Coronary artery (tissue), 2 donors: Measurements from ENCODE around the gene SOAT1.
A peak's percentile ranks its signal among the peaks of the same experiment; 100 is the strongest.
"Not testable (repeated sequence)": the region's sequence is repeated elsewhere in the genome, so short reads cannot be mapped to it uniquely, and the experiment has no call there.

Experiments
- DNase-seq: peaks from one replicate; pipeline ENCODE4 v3.0.0-alpha.2; 2017; ENCODE audit warnings: low spot score
- H3K27ac ChIP-seq, 2 donors: fragments of 200-600 bp; sonication (generic); one replicate each; pipeline ENCODE4 v1.5.1; 2016 to 2019
- H3K4me3 ChIP-seq: fragments of 200-600 bp; sonication (generic); 2 replicates; pipeline ENCODE4 v1.5.1; 2016; ENCODE audit warnings: mild to moderate bottlenecking, moderate library complexity
- CTCF ChIP-seq: fragments of 200-600 bp; sonication (generic); IDR thresholded peaks from one replicate; pipeline ENCODE4 v1.5.1; 2019; ENCODE audit warnings: antibody characterized with exemption

SOAT1 gene

GRCh38 chr1:179351281-179351680 lies 57.7 kb downstream of the SOAT1 start:
- Histone ChIP-seq H3K4me3 (no peak overlapping the region), H3K27ac (no peak overlapping the region)
- no peak for DNase-seq
- TF ChIP-seq CTCF, result no peak

GRCh38 chr1:179352236-179352635 lies 58.6 kb downstream of the SOAT1 start:
- no peak for TF ChIP-seq CTCF
- Histone ChIP-seq H3K27ac (no peak overlapping the region), H3K4me3 (no peak overlapping the region)
- DNase-seq, result no peak

- DNase-seq, result no peak
- Histone ChIP-seq H3K4me3 (peak overlapping the region; percentile 9), H3K27ac (peak overlapping the region in 1 of 2 donors; percentile 64)
- no peak for TF ChIP-seq CTCF
Measured at GRCh38 chr1:179353546-179353945, 59.9 kb downstream of the SOAT1 start.

DNA sequence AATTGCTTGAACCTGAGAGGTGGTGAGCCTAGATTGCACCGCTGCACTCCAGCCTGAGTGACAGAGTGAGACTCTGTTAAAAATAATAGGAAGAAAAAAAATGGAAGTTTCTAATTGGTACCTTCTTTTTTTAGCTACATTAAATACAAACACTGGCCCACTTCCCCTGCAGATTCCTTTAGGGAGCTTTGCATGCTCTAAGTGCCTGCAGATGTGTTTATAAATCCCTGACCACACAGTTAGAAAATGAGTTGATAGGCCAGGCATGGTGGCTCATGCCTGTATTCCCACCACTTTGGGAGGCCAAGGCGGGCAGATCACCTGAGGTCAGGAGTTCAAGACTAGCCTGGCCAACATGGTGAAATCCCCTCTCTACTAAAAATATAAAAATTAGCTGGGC lies 68.0 kb downstream of the SOAT1 start:
- DNase-seq, H3K27ac ChIP-seq, H3K4me3 ChIP-seq: not testable (repeated sequence)

DNA sequence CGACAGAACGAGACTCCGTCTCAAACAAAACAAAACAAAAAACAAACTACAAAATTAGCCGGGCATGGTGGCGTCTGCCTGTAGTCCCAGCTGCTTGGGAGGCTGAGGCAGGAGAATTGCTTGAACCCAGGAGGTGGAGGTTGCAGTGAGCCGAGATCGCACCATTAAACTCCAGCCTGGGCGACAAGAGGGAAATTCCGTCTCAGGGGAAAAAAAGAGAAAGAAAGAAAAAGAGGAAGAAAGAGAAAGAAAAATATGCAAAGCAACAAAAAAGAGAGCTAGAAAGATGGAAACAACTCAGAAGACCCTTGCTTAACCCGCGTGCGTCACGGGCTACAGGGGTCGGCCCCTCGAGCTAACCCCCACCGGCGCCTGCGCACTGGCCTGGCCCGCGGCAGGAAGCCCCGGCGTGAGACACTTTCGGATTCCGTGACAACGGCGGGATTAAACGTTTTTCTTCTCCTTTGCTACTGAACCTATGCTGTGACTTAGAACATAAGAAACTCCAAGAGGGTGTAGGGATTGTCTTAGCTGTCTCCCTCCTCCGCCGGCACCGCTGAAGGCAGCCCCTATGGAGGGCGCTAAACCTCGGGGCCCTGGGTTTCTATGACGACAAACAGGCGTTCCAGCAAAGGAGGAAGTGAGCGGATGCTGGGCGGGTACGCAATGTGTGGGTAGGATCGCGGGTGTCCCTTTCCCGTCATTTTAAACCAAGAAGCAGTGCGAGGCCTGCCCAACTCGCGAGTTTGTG lies 71.9 kb downstream of the SOAT1 start, which contains the start of gene AXDND1:
Gene AXDND1 (plus strand): TSS at position 630 of the 751 bp plus-strand sequence. CDS start 539 bp downstream, outside the sequence.
- Histone ChIP-seq H3K4me3 (peak within 1 kb of the TSS; percentile 82), H3K27ac (peak within 1 kb of the TSS; percentile 88 to 92)
- DNase-seq, result peak; percentile 92
- no peak for TF ChIP-seq CTCF

DNA sequence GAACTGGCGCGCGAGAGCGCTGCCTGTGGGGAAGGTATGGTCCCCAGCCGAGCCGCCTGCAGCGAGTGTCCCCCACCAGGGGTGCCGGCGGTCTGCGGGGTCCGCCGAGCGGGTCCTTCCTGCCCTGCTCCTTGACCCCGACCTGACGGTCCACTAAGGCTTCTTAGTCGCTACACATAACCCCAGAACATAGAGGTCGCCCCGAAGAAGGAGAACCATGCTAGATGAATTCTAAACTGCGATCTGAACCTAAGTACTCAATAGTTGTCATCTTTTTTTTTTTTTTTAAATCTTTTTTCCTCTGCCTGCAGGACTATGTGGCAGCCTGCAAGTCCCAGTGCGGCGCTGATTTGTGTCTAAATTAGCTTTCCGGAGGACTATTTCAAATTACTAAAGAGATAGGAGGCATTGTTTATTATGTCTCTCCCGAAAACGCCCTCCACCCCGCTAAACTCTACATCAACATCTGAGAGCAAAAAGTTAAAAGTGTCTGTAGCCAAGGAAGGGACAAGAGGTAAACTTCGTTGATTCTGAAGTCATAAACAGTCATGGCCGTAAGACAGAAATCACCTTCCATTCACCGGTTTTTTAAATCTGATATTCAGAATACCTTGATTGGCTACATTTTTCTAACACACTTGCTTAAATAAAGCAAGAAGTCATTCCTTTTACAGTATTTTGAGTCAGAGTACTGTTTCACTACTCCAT lies 72.7 kb downstream of the SOAT1 start:
- Histone ChIP-seq H3K27ac (peak overlapping the region; percentile 88 to 92), H3K4me3 (peak overlapping the region; percentile 82)
- DNase-seq, result no peak
- TF ChIP-seq CTCF, result no peak

- TF ChIP-seq CTCF, result peak; percentile 44
- DNase-seq, result no peak
- Histone ChIP-seq H3K4me3 (no peak overlapping the region), H3K27ac (peak overlapping the region in 1 of 2 donors; percentile 15)
Measured at GRCh38 chr1:179369751-179370341, 76.2 kb downstream of the SOAT1 start.
